ENCODE measurements around the gene FHAD1.

DNA sequence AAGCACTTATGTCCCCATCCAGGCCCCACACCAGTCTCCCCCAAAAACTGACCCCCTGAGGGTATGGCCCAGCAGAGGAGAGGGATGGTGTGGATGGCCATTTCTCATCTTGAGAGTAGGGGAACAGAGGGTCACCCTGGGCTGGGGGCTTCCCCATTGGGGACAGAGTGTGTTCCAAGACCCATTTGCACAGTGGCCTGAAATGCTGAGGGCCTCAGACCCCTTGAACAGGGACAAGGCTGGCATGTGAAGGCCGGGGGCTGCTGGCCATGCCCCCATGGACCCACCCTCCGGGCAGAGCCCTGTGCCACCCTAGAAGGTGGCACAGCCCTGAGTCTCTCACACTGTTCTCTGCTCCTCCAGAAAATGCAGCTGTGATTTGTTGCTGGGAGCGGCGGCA lies 199.2 kb downstream of the FHAD1 start:
- TF ChIP-seq EZH2 (IDR thresholded peaks at IDR 0.05; ENCODE audit: borderline replicate concordance, low read depth, low read length, poor library complexity, severe bottlenecking), result no peak
- TF ChIP-seq, protein P1, sequence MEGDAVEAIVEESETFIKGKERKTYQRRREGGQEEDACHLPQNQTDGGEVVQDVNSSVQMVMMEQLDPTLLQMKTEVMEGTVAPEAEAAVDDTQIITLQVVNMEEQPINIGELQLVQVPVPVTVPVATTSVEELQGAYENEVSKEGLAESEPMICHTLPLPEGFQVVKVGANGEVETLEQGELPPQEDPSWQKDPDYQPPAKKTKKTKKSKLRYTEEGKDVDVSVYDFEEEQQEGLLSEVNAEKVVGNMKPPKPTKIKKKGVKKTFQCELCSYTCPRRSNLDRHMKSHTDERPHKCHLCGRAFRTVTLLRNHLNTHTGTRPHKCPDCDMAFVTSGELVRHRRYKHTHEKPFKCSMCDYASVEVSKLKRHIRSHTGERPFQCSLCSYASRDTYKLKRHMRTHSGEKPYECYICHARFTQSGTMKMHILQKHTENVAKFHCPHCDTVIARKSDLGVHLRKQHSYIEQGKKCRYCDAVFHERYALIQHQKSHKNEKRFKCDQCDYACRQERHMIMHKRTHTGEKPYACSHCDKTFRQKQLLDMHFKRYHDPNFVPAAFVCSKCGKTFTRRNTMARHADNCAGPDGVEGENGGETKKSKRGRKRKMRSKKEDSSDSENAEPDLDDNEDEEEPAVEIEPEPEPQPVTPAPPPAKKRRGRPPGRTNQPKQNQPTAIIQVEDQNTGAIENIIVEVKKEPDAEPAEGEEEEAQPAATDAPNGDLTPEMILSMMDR (conservative IDR thresholded peaks at IDR 0.05; ENCODE audit: low read depth, low read length), result no peak
